AG04450 (cell line): ENCODE results near the gene MAP2K4. TPM values are rescaled to one million over a fixed set of nuclear protein-coding genes. Genes with fewer than 3 reads are reported as not detected.

Experiments
- CTCF ChIA-PET: fragments of 300-600, 350-600 bp; formaldehyde crosslinking; extraction: SDS; loops from one replicate; lab custom pipeline; 2022; ENCODE audit warnings: antibody characterized with exemption, inconsistent platforms; lab: Charles Lee
- POLR2A ChIA-PET: fragments of 350-600 bp; formaldehyde crosslinking; extraction: SDS; loops from one replicate; lab custom pipeline; 2021; ENCODE audit warnings: antibody characterized with exemption, inconsistent platforms; lab: Yijun Ruan, JAX
- DNase-seq: peaks from one replicate; pipeline ENCODE4 v3.0.0-alpha.2; 2011; ENCODE audit warnings: low read depth, low spot score
- H3K27ac ChIP-seq: one replicate; pipeline ENCODE4 v1.5.1; 2012; ENCODE audit warnings: low read depth, low read length, control low read depth
- H3K27me3 ChIP-seq: one replicate; pipeline ENCODE4 v1.6.0; 2012; ENCODE audit warnings: low read length; ENCODE audit not compliant: control insufficient read depth, insufficient read depth
- H3K4me3 ChIP-seq: 2 replicates; pipeline ENCODE4 v1.5.1; 2011; ENCODE audit warnings: mild to moderate bottlenecking, low read depth, low read length, control low read depth
- H3K9me3 ChIP-seq: 2 replicates; pipeline ENCODE4 v1.5.1; 2012; ENCODE audit warnings: low read length; ENCODE audit not compliant: control insufficient read depth, insufficient read depth
- CTCF ChIP-seq: IDR thresholded peaks from 2 replicates; pipeline ENCODE4 v1.5.1; 2011; ENCODE audit warnings: low read depth, low read length, control low read depth, inconsistent platforms
- polyA plus RNA-seq: library from polyadenylated mRNA; depleted of rRNA; stranded (reverse); fragments of >200 nt; gene quantifications from 2 replicates; pipeline ENCODE4 v1.2.3, GENCODE V29; 2011

MAP2K4 gene
- polyA plus RNA-seq, 1 experiment = 32.9 TPM

DNA sequence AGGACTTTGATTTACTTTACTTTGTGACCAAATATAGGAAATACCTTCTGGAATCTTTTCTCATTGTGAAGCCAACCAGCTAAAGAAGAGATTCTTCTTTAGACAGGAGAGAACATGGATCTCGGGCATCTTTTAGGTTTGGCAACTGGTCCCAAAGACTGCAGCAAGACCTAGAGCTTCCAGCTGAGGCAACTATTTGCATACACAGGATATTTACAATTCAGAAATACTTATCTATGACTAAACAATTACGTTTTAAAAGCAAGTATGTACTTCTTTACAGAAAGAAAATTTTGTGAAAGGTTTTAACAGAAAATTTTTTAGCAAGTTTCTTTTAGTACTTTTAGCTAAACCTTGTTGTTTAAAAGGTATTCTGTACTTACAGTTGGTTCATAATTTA is 106.5 kb downstream of the MAP2K4 start:
- no peak for DNase-seq
- H3K9me3 ChIP-seq = no peaks in the 10 kb centered on the region
- no peak overlapping the region for H3K4me3 ChIP-seq
- no peaks in the 10 kb centered on the region for H3K27me3 ChIP-seq
- no peak for TF ChIP-seq CTCF
- ChIA-PET POLR2A (interaction anchor here (0.6 kb wide), 1 partner anchor 1220 kb away, joined by 3 read pairs; no protein-coding TSS in a partner anchor), CTCF (no interaction called here)
- no peak overlapping the region for H3K27ac ChIP-seq

DNA sequence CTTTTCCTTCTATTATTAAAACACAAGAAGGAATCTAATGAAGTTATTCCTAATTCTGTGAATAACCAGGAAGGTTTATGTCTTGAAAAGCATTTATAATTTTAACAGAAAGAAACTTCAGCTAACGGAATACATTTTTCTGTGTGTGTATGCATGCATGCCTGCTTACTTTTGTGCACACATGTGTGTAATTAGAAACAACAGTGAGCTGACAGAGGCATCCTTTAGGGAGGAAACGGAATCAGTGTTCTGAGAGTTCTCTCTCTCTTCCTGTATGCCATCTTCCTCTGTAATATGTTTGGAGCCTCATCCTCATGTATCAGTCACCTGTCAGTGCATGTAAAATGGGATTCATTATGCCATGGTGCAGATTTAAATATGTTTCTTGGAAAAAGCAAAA is 107.0 kb downstream of the MAP2K4 start:
- ChIA-PET CTCF (no interaction called here), POLR2A (interaction anchor here (0.6 kb wide), 1 partner anchor 1219 kb away, joined by 3 read pairs; no protein-coding TSS in a partner anchor)
- DNase-seq = no peak
- no peak for TF ChIP-seq CTCF
- H3K9me3 ChIP-seq = no peaks in the 10 kb centered on the region
- no peak overlapping the region for H3K4me3 ChIP-seq
- no peaks in the 10 kb centered on the region for H3K27me3 ChIP-seq
- H3K27ac ChIP-seq = no peak overlapping the region

DNA sequence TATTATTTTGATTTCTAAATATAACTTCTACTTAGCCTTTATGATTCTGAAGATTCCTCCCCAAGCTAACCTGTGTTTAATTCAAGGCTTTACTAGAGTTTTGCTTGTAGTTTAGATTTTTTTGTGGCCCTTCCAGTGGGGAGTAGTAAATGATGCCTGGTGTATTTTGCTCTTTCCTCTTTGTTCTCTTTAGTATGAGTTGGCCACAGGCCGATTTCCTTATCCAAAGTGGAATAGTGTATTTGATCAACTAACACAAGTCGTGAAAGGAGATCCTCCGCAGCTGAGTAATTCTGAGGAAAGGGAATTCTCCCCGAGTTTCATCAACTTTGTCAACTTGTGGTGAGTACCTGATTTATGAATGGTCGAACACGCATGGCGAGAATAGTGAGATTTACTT is 108.3 kb downstream of the MAP2K4 start:
- Histone ChIP-seq H3K9me3 (no peaks in the 10 kb centered on the region), H3K27me3 (no peaks in the 10 kb centered on the region), H3K4me3 (no peak overlapping the region), H3K27ac (no peak overlapping the region)
- CTCF ChIA-PET = no interaction called here
- POLR2A ChIA-PET = no interaction called here
- TF ChIP-seq CTCF = no peak
- no peak for DNase-seq

DNA sequence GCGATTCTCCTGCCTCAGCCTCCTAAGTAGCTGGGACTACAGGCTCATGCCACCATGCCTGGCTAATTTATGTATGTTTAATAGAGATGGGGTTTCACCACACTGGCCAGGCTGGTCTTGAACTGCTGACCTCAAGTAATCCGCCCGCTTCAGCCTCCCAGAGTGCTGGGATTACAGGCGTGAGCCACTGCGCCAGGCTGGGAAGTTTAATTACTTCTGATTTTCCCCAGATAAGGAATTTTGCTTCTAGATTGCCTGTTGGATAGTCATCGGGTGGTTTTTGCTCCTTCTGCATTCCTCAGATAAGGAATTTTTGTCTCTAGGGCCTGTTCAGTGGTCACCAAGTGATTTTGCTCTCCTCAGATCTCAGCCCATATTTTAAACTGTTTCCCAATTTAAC is 112.5 kb downstream of the MAP2K4 start:
- ChIA-PET POLR2A (no interaction called here), CTCF (no interaction called here)
- Histone ChIP-seq H3K4me3 (no peak overlapping the region), H3K9me3 (no peaks in the 10 kb centered on the region), H3K27me3 (no peaks in the 10 kb centered on the region), H3K27ac (no peak overlapping the region)
- TF ChIP-seq CTCF = no peak
- DNase-seq = no peak

- no peaks in the 10 kb centered on the region for H3K27me3 ChIP-seq
- no peaks in the 10 kb centered on the region for H3K9me3 ChIP-seq
- ChIA-PET CTCF (interaction anchor here (1.0 kb wide), 1 partner anchor 870 kb away, joined by 3 read pairs; no protein-coding TSS in a partner anchor), POLR2A (no interaction called here)
- no peak for TF ChIP-seq CTCF
- H3K4me3 ChIP-seq = no peak overlapping the region
- H3K27ac ChIP-seq = no peak overlapping the region
- no peak for DNase-seq
Observed at GRCh38 chr17:12134101-12134500, 113.4 kb downstream of the MAP2K4 start.
